ENCODE data around the gene CYP3A5.
"Not testable (repeated sequence)": the region's sequence is repeated elsewhere in the genome, so short reads cannot be mapped to it uniquely, and the experiment has no call there.

Gene CYP3A5

DNA sequence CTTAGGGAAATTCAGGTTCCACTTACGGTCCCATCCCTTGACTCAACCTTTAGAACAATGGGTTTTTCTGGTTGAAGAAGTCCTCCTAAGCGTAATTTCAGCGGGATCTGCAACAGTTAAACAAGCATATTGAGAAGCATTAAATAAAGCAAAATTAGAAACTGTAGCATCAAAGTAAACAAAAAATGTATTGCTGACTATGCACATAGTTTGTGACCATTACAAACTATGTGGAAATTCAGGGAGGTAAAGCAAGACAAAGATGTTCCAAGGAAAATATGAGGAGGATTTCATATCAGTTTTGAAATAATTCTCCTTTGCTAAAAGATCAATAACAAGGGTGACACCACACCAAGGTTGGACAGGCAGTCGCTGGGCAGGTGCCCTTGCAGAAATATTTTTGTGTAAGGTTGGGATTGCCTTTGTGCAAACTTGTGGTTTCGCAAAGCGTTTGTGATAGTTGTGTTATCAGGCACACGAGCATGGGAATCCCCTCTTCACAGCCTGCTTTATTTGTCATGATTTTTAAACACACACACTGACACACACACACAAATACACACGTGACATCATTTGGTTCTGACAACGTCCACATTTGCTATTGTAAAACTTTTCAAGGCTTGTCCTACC, 5.4 kb upstream of the CYP3A5 start:
- DNase-seq, result no peak

DNA sequence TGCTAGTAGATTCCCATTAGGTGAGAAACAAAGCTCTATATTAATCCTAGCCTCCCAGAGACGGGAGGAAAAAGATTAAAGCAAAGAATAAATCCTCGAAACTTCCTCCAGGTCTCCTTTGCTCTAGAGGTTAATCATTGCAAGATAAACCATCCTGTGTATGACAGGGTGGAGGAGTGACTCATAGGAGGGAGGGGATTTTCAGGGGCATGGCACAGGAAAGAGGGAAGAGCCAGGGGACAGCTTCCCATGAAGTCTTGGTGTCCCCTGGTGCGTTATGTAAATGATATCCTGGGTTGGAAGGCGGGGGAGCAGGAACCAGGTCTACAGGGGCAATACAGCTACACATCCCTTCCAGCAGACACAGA, 780 bp downstream of the CYP3A5 start:
- no peak for DNase-seq

DNA sequence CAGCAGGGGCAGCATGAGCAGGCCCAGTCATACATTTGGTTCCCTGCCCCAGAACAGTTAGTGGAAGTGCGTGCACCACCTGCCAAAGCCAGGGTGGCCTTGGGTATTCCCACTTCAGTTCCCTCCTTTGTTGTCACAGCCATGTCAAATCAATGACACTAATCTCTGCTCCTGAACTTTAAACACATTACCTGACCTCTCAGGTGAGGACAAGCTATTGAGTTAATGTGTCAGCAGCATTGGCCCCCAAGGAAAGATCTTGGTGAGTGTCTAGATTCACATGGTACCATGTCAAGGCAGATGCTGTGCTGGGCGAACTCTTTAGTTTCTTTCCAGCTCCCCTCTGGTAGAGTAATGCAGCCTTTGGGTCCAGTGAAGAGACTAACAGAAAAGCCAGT, 2.1 kb downstream of the CYP3A5 start:
- DNase-seq, result no peak

DNA sequence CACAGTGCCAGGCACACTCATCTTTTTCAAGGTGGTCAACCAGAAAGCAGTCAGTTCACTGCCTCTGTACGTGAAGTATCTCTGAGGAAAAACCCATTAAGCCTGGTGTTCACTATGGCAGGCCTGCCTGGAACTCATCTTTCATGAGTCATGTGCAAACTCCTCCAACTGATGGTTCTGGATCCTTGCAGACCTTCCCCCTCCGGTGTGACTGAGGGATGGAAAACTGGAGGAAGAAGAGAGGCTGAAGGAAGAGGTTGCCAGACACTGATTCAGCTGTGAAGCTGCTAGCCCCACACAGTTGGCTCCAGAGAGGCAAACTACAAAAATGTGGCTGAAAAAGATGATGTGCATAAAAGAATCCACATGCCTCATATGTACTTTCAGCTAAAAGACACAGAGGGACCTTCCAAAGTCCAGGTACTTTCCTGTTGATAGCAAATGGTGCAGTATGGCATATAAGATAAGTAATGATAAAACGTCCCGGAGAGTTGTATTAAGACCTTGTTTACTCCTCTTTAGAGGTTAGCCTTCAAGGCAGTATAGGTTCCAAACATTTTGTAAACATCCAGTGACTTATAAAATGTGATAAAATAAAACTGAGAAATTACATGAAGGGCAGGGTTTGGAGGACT, 2.7 kb downstream of the CYP3A5 start:
- no peak for DNase-seq

DNA sequence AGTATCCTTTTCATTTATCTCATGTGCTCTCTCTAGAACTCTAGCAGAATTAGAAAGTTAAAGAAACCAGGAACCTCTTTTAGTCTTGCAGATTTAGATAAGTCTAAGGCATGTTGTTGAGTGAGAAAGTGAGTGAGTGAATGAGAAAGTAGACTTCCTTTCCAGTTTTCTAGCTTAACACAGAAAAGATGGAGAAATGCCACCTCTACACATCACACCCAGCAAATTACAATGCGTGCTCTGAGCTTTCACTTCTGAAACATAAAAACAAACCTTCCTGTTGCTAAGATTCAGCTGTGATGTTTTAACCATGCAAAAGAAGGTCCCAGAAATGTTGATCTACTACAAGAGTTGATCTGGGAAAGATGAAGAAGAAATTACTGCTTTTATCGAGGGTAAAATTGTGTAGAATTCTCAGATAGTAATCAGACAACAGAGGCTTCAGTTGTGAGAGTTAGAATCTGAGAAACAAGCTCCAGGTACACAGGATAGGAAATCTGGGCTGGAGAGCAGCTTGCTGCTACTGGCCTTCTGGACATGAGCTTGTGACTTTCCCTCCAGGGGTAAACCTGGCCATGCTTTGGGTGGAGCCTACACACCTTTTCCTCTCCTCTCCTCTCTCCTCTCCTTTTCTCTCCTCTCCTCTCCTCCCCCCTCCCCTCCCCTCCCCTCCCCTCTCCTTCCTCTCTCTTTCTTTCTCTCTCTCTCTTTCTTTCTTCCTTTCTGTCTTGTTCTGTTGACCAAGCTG, 4.6 kb downstream of the CYP3A5 start:
- DNase-seq, result no peak

DNA sequence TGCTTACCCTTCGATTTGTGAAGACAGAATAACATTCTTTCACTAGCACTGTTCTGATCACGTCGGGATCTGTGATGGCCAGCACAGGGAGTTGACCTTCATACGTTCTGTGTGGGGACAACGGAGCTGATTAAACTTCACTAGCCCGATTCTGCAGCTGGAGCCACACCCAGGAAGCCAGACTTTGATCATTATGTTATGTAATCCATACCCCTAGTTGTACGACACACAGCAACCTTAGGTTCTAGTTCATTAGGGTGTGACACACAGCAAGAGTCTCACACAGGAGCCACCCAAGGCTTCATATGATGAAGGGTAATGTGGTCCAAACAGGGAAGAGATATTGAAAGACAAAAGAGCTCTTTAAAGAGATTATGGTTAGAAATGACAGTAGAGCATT, 7.2 kb downstream of the CYP3A5 start:
- no peak for DNase-seq

DNA sequence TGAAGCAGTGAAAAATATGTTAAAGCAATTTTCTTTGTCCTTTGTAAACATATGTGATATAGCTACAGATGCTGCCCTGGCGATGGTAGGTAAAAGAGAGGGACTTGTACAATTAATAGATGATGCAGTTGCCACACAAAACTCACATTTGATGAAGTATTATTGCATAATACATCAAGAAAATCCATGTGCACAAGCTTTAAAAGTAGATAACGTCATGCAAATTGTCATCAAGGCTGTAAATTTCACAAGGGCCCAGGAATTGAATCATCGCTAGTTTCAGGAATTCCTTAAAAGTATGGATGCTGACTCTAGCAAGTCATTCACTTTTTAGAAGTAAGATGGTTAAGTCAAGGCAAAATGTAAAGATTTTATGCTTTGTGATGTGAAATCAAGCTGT, 10.0 kb downstream of the CYP3A5 start:
- no peak for DNase-seq

DNA sequence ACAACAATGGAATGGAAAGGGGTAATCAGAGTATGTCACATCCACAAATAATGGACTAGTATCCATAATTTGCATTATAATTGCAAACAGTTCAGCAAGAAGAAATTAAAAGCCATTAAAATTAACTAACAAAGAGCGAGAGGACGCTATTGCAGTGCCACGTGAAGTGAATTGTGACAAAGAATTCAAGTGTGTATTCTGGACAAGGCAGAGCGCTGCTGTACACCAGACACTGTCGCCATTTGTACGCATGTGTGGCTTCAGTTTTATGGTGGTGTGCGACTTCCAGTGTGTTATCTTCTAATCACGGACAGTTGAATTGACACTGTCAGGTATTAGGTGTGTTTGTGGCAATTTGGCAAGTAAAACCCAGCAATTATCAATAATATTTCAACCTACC, 11.3 kb downstream of the CYP3A5 start:
- DNase-seq, result no peak

DNA sequence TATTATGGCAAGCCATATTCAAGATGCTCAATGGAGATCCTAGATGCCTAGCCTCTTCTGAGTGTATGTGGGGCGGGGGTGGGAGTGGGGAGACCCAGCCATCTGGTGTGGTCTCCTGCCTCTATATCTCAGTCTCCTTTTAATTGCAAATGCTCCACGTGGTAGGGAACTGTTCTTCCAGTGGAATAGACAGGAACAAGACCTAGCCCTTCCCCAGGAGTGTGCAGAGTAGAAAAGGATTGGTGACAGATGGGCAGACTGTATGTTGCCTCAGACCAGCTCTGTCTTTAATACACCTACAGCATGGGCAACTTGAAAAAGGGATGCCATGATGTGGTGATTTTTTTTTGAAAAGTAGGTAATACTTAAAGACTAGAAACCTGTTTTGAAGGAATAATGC, 12.6 kb downstream of the CYP3A5 start:
- DNase-seq, result no peak

DNA sequence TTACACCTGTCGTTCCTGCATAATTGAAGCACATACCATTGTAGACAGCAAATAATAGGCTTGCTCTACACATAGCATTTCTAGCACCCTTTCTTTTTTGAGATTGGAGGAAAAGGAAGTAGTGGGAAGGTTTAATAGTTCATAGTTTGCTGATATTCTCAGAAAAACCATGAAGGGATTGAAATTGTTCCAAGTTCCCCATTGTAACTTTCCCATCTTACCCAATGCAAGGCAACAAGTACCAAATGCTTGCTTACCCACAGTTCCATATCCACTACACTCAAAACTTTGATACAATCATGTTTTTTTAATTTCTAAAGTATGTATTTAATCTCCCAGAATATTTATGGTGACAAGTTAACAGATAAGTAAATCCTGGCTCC, 13.8 kb downstream of the CYP3A5 start:
- DNase-seq, result no peak

DNA sequence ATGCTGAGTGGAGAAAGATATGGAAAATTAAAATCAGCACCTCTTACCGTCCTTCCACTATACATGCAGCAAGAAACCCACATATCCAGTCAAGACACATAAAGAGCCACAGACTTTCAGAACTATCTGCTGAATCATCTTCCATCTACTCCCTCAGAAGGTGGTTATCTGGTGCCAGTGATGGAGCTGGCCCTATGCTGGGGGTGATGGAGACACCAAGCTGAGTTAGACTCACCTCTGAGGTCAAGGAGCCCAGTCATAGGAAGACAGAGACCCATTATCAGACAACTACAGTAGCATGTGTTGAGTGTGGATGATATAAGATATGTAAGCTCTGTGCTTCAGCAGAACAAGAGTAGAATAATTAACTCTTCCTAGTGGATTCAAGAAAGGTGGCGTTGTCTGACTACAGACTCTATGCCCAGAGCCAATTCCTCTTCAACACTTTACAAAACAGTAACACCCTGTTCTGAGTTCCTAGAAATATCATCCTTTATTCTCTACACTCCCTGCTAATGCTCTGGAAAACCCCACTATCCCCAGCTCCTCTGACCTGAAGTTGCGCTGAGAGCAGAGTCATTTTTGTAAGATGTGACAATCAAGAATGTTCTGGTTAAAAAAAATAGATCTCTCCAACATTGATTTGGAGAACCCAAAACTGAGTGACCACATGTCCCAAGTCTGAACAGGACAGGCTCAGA, 14.3 kb downstream of the CYP3A5 start:
- DNase-seq, result no peak

DNA sequence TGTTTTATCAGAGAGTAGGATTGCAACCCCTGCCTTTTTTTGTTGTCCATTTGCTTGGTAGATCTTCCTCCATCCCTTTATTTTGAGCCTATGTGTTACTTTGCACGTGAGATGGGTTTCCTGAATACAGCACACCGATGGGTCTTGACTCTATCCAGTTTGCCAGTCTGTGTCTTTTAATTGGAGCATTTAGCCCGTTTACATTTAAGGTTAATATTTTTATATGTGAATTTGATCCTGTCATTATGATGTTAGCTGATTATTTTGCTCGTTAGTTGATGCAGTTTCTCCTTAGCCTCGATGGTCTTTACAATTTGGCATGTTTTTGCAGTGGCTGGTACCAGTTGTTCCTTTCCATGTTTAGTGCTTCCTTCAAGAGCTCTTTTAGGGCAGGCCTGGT, 21.9 kb downstream of the CYP3A5 start:
- DNase-seq, result not testable (repeated sequence)

DNA sequence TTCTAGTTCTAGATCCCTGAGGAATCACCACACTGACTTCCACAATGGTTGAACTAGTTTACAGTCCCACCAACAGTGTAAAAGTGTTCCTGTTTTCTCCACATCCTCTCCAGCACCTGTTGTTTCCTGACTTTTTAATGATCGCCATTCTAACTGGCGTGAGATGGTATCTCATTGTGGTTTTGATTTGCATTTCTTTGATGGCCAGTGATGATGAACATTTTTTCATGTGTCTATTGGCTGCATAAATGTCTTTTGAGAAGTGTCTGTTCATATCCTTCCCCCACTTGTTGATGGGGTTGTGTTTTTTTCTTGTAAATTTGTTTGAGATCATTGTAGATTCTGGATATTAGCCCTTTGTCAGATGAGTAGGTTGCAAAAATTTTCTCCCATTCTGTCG, 25.2 kb downstream of the CYP3A5 start:
- DNase-seq, result not testable (repeated sequence)

DNA sequence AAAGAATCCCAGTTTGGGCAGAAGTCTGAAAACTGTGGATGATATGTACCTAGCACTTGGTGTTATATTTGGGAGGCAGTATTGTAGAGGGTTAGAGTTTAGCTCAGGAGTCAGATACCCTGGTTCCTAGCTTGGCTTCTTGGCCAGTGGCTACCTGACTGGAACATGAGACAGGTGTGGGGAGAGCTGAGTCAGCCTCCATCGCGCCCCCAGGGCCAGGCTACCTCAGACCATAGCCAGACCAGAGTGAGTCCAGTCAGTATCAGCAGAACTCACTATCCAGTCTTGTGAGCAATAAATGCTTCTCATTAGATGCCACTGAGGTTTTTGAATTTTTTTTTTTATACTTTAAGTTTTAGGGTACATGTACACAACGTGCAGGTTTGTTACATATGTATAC, 26.0 kb downstream of the CYP3A5 start:
- DNase-seq, result no peak

DNA sequence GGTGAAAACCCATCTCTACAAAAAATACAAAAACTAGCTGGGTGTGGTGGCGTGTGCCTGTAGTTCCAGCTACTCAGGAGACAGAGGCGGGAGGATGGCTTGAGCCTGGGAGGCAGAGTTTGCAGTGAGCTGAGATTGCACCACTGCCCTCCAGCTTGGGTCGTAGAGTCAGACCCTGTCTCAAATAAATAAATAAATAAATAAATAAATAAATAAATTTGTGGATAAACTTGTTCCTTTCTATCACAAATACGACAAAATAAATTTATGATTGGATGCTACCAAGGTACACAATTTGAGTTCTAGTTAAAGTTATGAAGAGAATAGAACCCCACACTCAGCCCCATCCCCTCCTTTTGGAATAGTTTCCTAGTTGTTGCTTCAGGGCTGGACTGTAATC, 26.5 kb downstream of the CYP3A5 start:
- DNase-seq, result not testable (repeated sequence)

DNA sequence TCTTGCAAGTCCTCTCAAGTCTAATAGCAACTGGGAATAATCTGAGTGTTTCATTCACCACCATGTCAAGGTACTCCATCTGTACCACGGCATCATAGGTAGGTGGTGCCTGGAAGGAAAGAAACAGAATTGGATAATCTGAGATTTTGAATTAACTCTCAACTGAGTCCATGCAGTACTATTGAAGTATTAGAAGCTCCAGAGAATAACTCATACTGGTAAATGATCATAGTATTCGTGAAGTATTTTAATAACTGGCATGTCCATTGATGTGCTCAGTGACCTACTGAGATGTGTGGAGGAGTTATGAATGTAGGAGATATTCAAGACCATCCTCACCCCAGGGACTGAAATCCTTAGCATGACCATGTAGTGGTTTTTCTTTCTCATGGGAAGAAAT, 27.1 kb downstream of the CYP3A5 start:
- no peak for DNase-seq

DNA sequence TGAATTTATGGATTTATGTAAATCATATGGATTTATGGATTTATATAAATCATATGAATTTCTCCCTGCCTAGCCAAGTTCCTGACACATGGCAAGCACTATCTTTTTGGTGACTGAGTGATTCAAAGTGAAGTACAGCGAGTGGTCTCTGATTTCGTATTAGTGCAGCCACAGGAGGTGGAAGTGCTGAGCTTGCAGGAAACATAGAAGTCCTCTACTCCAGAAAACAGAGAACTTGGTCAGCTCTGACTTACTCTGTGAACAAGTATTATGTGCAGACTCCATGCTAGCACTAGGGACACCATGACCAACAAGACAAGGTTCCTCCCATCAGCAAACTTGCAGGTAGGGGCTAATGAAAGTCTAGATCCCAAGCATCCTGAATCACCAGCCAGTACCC, 28.5 kb downstream of the CYP3A5 start:
- DNase-seq, result no peak

DNA sequence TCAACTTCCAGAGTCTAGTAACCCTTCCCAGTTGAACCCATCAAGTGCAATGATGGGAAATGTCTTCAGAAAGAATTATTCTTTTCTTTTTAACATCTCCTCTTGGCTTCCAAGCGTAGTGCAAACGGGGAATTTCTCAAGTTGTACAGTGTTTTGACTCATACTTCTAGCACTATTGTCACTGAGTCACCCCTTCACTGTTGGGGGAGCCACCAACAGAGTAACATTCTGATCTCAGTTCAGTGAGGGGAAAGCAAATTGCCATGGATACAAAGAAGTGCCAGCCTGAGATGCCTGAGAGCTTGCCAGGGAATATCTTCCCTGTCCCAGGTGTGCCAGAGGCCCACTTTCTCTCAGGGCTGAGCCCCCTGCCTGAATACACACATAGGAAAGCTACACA, 31.0 kb downstream of the CYP3A5 start:
- DNase-seq, result no peak

DNA sequence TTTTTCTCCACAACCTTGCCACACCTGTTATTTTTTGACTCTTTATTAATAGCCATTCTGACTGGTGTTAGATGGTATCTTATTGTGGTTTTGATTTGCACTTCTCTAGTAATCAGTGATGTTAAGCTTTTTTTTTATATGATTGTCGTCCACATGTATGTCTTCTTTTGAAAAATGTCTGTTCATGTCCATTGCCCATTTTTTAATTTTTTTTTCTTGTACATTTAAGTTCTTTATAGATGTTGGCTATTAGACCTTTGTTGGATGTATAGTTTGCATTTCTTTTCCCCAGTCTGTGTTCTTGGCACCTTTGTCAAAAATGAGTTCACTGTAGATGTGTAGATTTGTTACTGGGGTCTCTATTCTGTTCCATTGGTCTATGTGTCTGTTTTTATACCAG, 34.2 kb downstream of the CYP3A5 start:
- DNase-seq, result no peak

DNA sequence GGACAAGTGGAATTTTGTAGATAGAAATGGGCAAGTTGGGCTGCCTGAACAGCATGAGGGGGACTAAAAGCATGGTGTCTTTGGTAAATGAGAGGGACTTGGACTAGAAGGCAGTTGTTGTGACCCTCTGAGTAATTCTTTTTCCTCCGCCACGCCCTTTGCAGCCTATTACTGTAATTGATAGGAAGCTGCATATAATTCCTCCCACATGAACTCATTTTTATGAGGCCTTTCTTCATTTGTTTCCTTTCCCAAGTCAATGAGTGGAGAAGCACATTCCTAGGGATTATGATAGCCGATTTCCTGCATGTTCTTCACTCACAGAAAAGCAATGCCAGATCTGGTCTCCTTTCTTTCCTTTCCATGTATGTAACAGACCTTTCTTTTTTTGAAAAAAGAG, 35.4 kb downstream of the CYP3A5 start:
- DNase-seq, result no peak

DNA sequence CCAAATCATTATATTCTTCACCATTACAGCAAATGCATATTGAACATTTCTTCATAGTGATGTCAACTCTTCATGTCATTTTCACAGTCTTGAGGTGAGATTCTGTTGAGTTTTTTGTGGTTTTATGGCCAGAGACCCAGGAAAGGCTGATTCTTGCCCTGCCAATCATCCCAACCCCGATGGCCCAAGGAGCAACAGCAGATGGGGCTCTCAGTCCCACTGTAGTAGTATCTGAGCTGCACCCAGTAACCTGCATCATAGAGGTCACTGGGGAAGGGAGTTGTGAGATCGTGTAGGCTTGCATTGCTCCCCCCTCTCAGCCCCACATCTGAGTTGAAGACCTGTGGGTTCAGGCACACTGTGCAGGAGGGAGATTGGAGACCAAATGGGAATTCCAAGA, 36.3 kb downstream of the CYP3A5 start:
- DNase-seq, result no peak

DNA sequence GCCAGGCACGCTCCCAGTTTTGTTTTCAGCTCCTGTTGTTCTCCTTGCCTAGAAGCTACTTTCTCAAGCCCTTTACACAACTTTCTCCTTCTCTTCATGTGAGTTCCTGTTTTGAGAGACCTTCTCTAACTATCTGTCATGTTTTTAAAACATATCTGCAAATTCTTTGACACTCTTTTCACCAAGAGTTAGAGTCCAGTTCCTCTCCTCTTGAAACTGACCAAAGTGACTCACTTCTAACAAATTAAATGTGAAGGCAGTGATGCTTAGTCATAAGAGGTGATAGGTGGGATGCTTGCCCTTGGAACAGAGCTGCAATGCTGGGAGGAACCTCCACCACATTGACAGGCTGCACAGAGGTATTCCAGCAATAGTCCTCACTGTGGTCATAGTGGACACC, 37.8 kb downstream of the CYP3A5 start:
- DNase-seq, result no peak

DNA sequence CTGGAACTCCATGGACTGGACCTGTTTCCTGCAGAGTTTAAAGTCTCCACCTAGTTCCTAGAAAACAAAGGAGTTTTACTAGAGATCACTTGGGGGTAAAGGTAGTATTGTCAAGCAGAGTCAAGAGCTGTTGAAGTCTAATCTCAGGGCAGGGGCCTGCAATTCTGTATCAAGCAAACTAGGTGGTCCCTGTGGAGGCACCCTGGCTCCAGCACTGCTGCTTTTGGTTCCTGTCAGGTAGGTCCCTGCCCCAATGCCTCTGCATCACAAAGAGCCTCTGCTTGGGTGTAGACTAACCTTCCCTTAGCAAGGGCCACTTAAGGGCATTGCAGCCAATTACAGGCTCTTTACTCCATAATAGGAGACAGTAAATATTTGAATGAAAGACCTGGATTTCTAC, 40.5 kb downstream of the CYP3A5 start:
- no peak for DNase-seq

DNA sequence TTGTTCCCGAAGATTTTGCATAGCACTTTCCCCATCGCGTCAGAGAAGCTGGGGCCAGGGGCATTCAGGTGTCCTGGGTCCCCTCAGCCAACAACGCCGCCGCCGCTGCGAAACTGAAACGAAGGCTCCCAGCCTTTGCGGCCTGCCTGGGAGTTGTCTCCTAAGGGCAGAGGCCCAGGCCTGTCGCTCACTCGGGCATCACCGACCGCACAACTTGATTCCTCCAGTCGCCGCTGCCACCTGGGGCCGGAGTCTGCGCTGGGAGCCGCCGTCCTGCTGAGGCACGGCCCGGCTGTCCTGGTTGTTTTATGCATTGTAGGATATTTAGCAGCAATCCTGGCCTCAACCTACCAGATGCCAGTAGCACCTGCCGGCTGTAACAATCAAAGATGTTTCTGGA, 41.1 kb downstream of the CYP3A5 start:
- no peak for DNase-seq
